GM12874 (cell line): Measurements from ENCODE around the gene MGMT.

Experiments
- CTCF ChIP-seq: IDR thresholded peaks from 2 replicates; pipeline ENCODE4 v1.5.1; 2011; ENCODE audit warnings: low read depth, mild to moderate bottlenecking, control low read depth, low read length, moderate library complexity; ENCODE audit not compliant: insufficient read depth

The MGMT gene

DNA sequence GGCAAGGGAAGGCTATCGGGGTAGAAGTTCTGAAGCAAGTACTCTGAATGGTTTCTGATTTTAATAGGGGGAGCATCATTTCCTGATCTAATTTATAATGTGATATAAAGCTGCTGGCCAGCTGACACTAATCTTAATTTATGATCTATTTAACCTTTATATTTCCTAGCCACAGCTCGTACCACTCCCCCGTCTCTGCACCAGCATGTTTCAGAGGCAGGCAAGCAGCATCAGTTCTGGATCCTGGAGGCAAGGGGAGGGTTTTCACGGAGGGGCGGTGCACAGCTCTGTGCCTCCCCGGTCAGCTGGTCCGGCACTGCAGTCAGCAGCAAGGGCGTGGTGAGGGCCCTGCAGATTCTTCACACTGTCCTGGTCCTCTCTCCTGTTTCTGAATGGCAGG is 30.0 kb downstream of the MGMT start:
- no peak for TF ChIP-seq CTCF

- TF ChIP-seq CTCF = no peak
Measured at GRCh38 chr10:129498680-129499079, 31.6 kb downstream of the MGMT start.

DNA sequence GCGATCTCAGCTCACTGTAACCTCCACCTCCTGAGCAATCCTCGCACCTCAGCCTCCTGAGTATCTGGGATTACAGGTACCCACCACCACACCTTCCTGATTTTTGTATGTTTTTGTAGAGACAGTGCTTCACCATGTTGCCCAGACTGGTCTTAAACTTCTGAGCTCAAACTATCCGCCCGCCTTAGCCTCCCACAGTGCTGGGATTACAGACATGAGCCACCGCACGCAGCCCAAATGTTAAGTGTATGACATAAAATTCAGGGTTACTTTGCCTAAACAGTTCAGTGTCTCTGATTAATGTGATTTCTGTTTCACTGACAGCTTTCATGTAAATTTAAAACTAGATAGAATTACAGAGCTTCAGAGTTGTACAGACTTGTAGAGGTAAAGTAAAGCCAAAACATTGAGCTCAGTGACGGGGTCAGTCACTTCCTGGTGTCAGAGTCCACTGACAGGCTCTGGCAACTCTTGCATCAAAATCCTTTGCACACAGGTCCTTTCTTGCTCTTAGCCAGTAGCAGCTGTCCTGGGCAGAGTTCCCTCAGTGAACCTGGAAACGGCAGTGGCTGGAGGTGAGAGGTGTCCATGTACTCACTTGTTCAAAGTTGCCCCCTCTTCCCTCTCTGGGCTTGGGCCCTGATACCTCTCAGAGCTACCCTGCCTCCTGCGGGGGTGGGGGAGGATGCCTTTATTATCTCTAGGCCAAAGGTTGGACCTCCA is 33.7 kb downstream of the MGMT start:
- TF ChIP-seq CTCF = no peak

DNA sequence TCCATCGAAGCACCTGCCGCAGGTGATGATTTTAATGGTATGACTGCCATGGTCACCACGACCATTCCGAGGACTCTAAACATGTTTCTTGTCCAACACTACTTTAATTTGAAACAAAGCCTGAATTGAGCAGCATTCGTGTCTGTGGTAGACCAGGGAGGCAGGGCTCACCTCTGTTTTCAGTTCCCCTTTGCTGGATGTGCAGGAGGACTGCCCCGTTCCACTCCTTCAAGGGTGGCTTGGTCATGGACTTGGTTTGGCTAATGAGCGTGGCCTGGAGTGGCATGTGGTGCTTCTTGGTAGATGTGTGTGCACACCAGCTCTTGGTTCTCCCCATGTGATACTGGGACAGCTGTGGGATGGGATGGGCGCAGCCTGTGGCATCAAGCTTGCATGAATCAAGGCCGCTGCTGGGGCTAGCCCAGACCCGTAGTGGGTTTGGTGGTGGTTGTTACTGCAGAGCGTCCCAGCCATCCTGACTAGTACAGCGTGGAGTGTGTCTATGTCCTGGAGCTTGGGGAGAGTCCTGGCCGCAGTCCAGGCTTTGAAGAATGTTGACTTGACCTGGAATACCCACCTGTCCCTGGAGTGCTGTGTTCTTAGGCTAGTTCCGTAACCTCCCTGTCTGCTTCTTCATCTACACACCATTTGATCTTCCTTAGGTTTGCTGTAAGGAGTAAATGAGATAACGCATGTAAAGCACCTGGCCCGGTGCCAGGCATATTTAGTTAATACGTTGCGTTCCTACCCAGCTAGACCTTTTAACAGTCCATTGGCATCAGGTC is 34.8 kb downstream of the MGMT start:
- TF ChIP-seq CTCF = no peak

DNA sequence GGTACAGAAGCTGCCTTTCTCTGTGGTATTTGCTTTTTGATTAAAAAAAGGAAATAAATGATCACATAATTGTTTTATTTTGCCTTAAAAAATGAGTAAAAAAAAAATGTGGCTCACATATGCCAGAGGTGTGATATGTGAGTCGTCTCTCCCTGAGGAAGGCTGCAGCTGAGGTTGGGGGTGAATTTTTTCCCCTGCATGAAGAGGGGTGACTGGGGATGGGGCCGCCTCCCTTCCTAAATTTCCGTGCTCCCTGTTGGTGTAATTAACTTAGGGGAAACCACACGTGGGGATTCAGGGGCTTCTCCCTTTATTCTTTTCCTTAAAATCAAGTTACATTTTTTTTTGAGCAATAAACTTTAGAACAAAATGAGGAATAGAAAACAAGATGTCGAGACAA is 35.4 kb downstream of the MGMT start:
- no peak for TF ChIP-seq CTCF

DNA sequence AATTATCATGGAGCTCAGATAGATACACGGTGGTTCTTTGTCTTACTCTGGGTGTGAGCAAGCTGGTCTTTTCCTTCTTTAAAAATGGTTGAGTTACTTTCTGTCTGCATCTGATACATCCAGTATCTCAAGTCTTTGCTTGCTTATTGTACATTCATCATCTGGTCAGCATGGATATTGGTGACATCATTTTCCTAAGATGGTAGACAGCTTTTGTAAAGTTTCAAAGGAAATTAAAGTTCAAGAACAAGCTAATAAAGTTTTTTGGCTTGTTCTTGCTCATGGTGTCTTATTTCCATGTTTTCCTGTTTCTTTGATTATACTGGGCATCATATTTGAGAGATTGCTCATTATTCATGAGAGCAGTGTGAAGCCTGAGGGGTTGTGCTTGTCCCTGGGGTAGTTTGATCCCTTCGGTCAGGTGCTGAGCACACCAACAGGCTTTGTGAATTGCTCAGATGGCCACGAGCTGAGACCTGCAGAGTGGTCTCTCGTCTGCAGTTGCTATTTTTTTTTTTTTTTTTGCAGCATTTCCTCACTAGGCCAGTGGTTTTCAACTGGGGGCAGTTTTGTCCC is 38.5 kb downstream of the MGMT start:
- TF ChIP-seq CTCF = no peak

- no peak for TF ChIP-seq CTCF
Measured at GRCh38 chr10:129506101-129506797, 39.2 kb downstream of the MGMT start.
